Suprapubic skin (tissue), 4 donors: ENCODE measurements around the gene CASP5.

ENCODE experiments used
- CTCF ChIP-seq, 2 donors: fragments of 200-600 bp in 1 of 2; fragments of 450-650 bp in 1 of 2; sonication (generic) in 1 of 2; IDR thresholded peaks; one replicate each; pipeline ENCODE4 v1.5.1; 2016 to 2019; ENCODE audit warnings: antibody characterized with exemption in 2 of 2, mild to moderate bottlenecking in 1 of 2, moderate library complexity in 1 of 2
- EP300 ChIP-seq: sonication (generic); formaldehyde crosslinking; IDR thresholded peaks from one replicate; pipeline ENCODE4 v1.6.1; 2017; ENCODE audit warnings: antibody characterized with exemption
- POLR2A ChIP-seq, 2 donors: fragments of 450-650 bp; IDR thresholded peaks; one replicate each; pipeline ENCODE4 v1.6.1; 2017; ENCODE audit warnings: antibody characterized with exemption in 2 of 2, mild to moderate bottlenecking in 2 of 2, moderate library complexity in 2 of 2
- POLR2AphosphoS5 ChIP-seq, 3 donors: sonication (generic); formaldehyde crosslinking; IDR thresholded peaks; one replicate each; pipeline ENCODE4 v1.6.1; 2017; ENCODE audit warnings: antibody characterized with exemption in 3 of 3

GRCh38 chr11:104991994-104992393, 31.0 kb downstream of the CASP5 start:
- no peak for TF ChIP-seq CTCF (IDR thresholded peaks at IDR 0.05)
- TF ChIP-seq POLR2A (IDR thresholded peaks at IDR 0.05) = no peak
- no peak for TF ChIP-seq EP300
- TF ChIP-seq POLR2AphosphoS5 (IDR thresholded peaks at IDR 0.05) = no peak
